Stimulated activated CD8-positive, alpha-beta memory T cell treated with anti-CD3 and anti-CD28 coated beads, Interleukin-15, amount 100 ng/mL, for 24 hours (primary cell): Measurements from ENCODE around the gene TIGD2.

ENCODE experiments used
- DNase-seq: peaks from one replicate; pipeline ENCODE4 v3.0.0-alpha.2; 2020; ENCODE audit warnings: low read depth

TIGD2 gene

DNA sequence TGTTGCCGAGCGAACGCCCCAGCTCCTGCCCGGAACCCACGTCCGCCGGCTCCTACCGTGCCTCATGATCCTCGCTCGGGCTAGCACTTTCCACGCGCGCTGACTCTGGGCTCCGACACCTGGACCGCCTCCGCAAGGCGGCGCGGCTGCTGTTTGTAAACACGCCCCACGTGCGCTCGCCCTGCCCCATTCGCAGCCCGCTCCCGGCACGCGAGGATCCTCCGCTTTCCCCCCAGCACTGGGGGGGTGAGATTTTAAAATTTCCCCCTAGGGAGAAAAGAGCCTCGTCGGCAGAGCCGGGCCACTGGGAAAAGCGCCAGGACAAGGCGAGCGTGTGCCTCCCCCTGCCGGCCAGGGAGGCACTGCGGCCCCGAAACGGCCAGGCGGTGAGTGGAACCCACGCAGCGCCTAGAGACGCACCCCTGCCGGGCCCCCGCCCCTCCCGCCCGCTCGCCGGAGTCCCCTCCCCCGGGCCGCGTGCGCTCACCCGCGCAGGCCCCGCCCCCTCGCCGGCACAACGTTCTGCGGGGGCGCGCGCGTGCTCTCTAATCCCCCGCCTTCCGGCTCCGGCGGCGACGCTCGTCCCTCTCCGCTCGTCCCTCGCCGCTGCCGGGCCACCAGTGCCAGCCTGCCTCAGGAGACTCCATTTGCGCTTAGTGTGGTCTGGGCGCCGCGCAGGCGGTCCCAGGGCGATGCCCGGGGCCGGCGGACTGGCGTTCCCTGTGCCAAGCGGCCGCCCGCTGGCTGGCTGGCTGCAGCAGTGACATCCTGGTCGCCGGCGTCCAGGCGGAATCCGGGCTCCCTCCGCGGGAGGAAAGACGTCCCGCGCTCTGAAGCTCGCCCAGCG is at the start of gene TIGD2:
TSS of gene TIGD2 (plus strand) at position 548 of the 847 bp plus-strand sequence. CDS start 1,442 bp downstream, outside the sequence.
- DNase-seq = peak; percentile 67

DNA sequence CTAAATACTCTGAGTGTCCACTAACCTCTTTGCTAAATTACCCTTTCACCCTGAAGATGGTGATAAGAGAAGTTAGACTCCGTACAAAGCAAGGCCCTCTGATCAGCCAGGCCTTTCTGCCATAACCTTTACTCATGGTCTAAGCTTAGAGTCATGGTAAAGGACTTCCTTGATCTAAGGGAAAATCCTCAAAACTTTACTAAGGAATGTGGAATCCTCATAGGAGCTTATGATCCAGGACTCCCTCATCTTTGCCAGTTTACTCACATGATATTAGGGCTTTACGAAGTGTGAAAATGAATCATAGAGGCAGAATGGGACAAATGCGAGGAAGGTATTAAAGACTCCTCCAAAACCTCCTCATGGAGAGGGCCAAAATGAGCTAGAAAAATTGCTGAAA is 46.5 kb upstream of the TIGD2 start:
- no peak for DNase-seq

GRCh38 chr4:89067417-89067816 is 43.9 kb upstream of the TIGD2 start:
- DNase-seq = no peak

DNA sequence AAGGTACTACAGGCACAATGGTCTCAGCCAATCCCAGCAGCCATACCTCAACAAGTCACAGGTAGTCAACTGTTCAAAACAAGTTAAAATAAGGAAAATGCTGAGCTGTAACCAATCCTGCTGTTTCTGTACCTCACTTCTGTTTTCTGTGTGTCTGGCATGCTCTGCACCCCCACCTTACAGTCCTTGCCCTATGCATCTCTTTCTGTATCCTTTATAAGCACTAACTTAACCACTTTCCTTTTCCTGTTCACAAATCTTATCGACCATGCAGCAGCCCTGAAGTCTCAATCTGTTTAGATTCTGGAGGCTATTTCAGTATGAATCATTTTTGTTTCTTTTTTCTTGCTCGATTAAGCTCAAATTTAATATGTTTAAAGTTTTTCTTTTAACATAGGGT is 41.9 kb upstream of the TIGD2 start:
- DNase-seq = no peak

- DNase-seq = no peak
These were observed 41.3 kb upstream of the TIGD2 start for GRCh38 chr4:89070041-89070440.

DNA sequence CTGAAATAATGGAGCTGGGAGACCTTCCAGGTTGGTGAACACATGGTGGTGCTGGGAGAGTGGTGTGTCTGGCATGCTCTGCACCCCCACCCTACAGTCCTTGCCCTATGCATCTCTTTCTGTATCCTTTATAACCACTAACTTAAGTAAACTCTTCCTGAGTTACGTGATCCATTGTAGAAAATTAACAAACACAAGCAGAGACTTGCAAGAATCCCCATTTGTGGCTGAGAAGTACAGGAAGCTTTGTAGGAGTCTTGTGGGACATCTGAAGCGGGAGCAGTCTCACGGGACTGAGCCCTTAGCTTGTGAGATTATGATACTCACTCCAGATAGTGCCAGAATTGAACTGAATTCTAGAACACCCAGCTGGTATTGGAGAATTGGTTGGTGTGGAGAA is 40.0 kb upstream of the TIGD2 start:
- no peak for DNase-seq

- no peak for DNase-seq
These were observed 38.4 kb upstream of the TIGD2 start for GRCh38 chr4:89072921-89073320.

DNA sequence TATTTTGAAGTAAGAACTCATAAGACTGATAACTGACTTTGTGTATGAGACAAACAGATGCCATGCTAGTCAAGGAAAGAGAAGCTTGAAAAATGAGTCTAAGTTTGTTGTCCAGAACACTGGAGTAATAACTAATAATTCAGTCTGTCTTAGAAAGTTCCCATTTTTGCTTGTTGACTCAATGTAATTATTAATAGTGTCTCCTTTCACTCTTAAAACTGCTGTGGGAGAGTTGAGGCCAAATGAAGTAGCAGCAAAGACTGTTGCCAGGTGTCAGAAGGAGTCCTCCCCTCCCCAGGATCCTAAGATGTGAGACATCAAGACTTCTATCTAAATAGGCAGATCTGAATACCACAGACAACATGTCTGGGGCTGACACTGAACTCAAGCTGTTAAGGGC is 33.6 kb upstream of the TIGD2 start:
- no peak for DNase-seq

GRCh38 chr4:89078300-89078699 is 33.0 kb upstream of the TIGD2 start:
- no peak for DNase-seq

- no peak for DNase-seq
These were observed 12.3 kb upstream of the TIGD2 start for GRCh38 chr4:89099034-89099433.

DNA sequence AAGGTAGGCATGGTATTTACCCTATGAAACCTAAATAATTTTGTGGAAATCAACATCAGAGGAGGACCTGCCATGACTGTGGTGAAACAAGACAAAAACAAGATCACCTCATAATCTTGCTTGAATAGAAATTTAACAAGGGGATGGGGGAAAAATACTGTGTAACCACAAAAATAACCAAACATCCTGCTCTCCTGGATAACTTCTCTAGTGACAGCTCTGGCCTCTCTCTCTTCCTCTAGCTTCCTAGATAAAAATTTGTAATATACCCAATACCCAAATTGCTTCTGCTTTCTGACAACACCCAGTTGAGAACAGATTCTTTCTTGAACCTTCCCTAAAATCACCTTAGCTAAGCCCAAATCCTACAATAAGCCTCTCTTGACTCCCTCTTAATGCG is 11.9 kb upstream of the TIGD2 start:
- DNase-seq = no peak

DNA sequence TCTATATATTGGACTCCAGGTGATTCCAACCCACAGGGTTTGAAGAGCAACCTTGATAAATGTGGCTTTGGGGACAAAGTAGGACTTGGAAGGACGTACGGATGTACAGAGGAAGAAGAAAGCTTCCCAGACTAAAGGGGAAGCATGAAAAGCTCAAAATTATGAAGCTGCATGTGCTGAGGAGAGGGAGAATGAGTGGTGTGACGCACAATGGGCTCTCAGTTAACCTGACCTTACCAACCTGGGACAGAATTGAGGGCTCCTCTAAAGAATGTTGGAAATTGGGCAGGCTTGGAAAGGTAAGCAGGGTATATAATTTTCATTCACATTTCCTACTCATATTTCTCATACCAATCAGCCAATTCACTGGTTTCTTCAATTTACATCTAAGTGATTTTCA is 10.5 kb upstream of the TIGD2 start:
- no peak for DNase-seq

DNA sequence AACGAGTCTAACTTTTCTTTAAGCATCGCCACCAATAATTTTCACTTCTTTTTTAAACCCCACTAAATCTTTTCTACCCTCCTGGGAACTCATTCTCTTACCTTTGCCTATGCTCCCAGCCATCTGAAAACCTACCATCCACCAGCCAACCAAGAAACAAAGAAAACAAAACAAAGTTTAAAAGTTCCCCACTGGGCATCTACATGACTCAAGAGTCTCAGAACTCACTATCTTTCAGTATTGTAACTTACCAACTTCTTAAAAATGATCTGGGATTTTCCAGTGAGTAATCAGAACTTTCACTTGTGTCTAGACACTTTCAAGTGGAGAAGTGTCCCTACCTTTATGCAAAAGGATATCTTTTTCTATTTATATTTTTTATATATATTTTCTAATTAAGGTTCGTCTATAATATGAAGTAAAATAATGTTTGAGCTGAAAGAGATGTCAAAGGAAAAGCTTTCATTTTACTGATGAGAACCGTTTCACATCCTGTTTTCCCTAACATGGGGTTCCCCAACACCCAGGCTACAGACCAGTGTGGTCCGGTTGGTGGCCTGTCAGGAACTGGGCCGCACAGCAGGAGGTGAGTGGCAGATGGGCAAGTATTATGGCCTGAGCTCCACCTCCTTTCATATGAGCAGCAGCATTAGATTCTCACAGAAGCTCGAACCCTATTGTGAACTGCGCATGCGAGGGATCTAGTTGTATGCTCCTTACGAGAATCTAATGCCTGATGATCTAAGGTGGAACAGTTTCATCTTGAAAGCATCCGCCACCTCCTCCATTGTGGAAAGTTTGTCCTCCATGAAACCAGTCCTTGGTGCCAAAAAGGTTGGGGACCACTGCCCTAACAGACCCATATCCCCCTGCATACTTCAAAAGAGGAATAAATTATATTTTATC is 9.8 kb upstream of the TIGD2 start:
- DNase-seq = no peak

- no peak for DNase-seq
These were observed 5.6 kb upstream of the TIGD2 start for GRCh38 chr4:89105726-89106125.

DNA sequence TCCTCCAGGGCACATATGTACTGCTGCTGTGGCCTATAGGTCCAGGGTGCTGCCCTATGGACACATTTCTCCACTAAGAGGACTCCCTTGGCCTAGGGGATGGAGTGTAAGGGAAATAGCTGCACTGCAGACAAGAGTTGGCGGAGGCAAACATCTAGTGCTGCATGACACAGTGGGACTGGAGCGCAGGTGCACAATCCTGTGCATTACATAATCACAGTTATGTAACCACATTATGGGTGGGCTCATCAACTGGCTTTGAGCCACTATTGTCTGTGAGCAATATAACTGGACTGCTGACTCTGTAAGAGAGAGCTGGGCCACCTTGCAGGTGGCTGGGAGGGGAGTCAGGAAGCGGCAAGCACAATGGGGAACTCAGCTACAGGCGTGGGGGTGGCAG is 3.2 kb upstream of the TIGD2 start:
- no peak for DNase-seq

- DNase-seq = no peak
These were observed 1.3 kb upstream of the TIGD2 start for GRCh38 chr4:89109841-89110540.

- DNase-seq = no peak
These were observed 770 bp upstream of the TIGD2 start for GRCh38 chr4:89110541-89110985.

- DNase-seq = no peak
These were observed 665 bp downstream of the TIGD2 start for GRCh38 chr4:89111833-89112563.

- DNase-seq = no peak
These were observed 2.1 kb downstream of the TIGD2 start for GRCh38 chr4:89113415-89113814.

DNA sequence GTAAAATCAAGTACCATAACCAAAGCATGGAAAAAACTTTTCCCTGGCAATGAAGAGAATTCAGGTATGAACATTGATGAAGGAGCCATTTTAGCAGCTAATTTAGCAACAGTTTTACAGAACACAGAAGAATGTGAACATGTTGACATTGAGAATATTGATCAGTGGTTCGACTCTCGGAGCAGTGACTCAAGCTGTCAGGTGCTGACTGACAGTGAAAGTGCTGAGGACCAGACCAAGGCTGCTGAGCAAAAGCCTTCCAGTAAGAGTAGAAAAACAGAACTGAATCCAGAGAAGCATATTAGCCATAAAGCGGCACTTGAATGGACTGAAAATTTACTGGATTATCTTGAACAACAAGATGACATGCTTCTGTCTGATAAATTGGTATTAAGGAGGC is 2.8 kb downstream of the TIGD2 start:
- no peak for DNase-seq

- DNase-seq = no peak
These were observed 5.8 kb downstream of the TIGD2 start for GRCh38 chr4:89117115-89117514.

DNA sequence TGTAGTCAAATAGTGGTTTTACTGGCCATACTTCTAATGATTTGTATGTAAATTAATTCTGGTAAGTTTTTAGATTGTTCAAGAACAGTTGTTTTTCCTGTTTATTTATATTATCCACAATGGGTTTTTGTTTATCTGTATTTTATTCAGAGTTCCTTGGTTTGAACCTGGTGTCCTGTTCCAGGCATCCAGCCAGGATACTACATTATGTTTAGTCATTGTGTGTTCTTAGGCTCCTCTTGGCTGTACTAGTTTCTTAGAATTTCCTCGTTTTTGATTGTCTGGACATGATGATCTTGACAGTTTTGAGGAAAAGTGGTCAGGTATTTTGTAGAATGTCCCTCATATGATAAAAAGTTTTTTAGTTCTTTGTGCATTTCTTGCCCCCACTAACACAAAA is 7.8 kb downstream of the TIGD2 start:
- no peak for DNase-seq
